NCI-H2196 treated with DMSO at 0.1 percent for 48 hours (cell line): ENCODE data around the gene ECI1.
A peak's percentile ranks its signal among the peaks of the same experiment; 100 is the strongest.
"Not testable (repeated sequence)": the region's sequence is repeated elsewhere in the genome, so short reads cannot be mapped to it uniquely, and the experiment has no call there.

Source experiments
- DNase-seq: peaks from one replicate; lab custom pipeline; 2025; ENCODE audit not compliant: unreplicated experiment; lab: John Stamatoyannopoulos, UW

Gene ECI1

DNA sequence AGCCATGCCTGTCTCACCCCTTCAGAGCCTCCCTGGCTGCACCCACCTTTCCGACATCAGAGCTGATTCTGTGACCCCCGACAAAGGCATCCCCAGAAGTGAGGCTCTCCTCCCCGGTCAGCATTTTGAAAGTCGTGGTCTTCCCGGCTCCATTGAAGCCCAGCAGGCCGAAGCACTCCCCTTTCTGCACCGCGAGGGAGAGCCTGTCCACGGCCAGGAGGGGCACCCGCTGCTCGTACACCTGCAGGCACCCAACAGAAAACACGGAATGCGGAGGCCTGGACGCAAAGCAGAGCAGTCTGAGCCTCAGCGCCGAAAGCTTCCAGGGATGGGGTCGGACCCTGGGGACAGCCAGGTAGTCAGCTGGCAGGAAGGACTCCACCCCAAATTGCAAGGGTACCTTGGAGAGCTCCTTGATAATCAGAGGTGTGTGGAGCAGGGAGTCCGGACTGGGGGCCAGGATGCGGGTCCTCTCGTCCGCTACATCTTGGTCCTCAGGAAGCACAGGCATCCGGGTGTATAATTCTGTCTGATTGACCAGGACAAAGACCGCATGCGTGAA lies 29.7 kb upstream of the ECI1 start:
- DNase-seq: no peak

GRCh38 chr16:2280461-2280860 lies 29.1 kb upstream of the ECI1 start:
- no peak for DNase-seq

DNA sequence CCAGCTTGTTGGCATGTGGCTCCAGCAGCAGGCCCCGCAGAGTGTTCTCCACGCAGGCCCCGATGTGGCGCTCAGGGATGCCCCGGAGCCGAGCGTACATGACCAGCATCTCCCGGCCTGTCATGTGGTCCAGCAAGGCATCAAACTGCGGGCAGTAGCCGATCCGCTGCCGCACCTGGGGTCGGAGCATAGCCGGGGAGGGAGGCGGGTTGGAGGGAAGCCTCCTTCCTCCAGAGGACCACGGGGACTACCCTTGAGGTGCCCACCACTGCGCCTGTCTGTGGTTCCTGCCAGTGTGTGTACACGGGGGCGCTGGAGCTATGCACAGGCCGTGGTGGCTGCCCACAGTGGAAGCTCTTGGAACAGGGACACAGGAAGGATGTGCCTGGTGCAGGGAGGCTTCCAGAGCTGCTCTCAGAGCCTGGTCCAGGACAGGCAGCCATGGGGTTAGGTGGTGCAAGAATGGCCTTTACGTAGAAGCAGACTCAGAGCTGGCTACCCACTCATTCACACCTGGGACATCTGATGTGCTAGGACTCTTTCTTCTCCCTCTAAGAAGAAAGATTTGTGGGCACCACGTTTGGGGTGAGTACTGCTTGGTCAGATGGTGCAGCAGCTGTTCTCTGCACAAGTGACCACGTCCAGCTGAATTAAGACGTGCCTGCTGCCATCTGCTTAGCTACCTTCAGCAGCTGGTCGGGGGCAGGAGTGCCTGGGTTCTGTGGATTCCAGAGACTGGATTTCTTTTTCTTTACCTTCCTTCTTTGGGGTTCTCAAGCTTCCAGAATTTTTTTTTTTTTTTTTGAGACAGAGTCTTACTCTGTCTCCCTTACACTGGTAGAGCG lies 27.8 kb upstream of the ECI1 start:
- DNase-seq: no peak

DNA sequence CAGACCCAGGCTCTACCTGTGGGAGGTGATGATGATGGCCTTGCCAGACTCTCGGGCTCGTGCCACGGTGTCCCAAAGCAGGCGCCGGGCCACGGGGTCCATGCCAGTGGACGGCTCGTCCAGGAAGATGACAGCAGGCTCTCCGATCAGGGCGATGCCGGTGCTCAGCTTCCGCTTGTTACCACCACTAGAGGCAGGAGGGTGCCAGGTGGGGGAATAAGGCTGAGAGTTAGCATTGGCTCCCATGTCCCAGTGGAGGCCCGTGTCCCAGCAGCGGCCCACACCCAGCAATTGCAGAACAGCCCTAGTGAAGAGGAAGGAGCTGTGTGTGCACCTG lies 26.9 kb upstream of the ECI1 start:
- no peak for DNase-seq

DNA sequence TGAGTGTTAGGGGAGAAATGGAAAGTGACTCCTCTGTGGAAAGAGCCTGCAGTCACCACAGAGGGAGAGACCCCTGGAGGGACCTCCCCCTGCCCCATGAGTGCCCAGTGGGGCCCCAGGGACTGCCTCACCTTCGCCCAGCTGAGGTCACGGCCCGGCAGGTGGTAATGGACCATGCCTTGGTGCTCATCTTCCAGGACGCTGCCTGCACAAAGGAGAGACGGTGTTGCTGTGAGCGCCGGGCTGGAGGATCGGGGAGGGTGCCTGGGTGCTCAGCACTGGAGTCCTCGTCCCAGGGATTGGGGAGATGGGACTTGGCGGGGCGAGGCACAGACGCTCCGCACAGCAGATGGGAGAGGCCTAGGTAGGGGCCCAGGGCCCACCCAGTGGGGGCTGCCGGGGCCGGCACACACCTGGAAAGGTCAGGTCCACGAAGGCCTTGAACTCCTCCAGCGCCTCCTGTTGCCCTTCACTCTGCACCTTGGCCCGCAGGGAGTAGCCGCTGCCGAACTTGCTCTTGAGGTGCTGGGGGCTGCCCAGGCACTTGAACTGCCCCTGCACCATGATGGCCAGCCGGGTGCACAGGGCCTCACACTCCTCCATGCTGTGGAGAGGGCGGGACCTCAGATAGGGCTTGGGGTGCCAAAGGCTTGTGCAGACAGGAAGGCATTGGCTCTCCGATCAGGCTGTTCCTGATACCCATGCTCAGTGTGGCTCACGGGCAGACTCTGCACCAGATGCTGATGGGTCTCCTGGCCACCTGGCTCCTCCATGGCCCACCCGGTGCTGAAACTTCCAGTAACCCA lies 26.3 kb upstream of the ECI1 start:
- no peak for DNase-seq

DNA sequence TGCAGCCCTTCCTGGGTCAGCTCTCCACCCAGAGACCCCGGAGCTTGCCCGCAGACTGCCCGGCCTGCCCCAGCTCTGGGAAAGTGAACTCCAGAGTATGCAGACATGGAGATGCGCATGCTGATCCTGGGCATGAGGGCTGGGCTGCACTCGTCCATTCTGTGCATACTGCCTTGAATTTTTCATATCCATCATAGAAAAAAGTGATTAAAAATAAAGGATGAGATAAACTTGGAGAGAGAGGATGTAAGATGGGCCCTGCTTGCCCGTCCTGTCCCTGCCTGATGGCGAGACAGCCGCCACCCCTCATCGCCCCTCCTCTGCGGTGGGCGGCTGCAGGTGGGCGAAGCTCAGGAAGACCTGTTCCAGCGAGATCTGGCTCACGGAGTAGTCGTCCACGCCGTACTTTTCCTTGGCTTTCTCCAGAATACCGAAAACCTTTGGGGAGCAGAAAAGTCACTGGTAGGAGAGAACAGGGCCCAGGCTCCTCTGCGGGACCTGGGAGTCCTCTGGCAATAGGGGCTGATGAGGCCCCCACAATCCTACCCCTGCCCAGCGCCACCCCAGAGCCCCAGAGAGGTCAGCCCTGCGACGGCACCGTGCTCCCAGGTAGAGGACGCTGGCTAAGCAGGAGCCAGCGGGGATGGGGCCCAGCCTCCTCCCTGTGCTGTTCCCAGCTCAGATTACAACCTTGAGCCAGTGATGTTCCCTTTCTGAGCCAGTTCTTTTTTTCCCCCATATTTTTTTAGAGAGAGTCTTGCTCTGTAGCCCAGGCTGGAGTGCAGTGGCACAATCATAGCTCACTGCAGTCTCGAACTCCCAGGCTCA lies 25.2 kb upstream of the ECI1 start:
- no peak for DNase-seq

DNA sequence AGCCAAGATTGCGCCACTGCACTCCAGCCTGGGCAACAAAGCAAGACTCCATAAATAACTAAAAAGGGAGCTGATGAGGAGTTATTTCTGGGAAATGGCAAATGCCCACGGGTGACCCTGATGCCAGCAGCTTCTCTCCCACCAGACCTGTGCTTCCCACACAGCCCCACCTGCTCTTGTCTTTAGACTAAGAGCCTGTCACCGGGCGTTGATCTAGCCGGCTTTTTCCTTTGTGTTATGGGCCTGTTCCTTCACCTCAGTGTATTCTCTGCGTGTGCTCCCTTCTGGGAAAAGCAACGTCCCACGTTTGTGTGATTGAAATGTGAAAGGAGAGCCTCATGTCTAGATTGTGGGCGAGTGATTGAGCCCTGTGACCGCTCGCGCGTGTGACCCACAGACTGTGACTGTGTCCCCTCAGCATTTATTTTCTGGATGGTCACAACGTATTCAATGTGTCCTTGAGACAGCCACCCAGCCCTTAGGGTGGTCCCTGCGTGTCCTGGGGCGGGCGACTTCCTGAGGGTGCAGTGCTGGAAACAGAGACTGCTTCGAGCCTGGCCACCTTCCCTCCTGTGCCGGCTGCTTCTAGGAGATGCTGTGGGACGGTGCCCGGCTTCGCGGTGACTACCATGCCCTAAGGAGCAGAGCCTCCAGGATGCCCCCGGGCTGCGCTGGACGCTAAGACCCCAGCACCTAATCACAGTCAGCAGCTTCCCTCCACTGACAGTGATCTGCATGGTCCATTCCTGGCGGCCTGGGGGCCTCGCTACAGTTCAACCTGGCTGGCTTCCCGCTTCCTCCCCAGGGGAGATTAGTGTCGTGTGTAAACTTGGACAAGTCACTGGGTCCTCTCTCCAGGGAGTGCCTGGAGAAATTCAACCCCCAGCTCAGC lies 24.3 kb upstream of the ECI1 start:
- no peak for DNase-seq

DNA sequence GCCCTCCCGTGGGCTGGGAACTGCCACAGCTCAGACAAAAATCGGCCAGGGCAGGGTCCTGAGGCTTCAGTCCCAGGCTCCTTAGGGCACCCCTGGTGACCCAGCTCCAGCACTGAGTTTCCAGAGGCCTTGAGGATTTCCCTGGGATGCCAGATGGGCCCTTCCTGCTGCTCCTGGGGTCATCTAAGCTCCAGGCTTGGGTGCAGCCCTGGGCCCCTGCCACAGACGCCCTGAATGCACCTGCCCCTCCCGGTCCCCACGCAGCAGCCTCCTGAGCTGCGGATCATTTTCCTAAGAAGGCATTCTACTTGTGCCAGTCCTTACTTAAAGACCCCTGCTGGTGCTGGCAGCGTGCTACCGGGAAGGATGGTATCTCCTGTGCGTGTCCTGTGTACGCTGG lies 22.5 kb upstream of the ECI1 start:
- no peak for DNase-seq

GRCh38 chr16:2273484-2273883 lies 22.1 kb upstream of the ECI1 start:
- DNase-seq: no peak

DNA sequence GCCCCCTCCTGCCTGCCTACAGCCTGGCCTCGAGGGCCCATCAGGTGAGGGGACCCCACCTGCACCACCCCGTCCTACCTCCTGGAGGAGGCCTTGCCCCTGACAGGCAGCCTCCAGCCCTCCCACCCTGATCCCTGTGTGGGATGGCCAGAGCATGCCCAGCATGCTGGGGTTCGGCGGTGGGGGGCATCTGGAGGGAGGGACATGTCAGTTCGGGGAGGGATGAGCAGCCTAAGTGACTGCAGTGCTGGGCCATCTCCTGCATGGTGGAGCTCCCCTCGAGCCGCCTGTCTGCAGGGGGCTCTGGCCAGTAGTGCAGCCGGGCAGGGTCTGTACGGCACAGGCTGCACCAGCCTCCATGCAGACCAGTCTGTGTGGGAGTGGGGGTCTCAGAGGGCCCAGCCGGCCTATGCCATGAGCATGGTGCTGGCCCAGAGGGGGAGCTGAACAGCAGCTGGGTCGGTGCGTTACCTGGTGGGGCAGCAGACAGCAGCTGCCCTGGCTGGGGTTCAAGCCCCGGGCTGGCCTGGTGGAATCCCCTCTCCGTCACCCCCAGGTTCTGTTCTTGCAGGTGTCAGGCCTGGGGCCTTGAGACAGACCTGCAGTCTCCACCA lies 20.6 kb upstream of the ECI1 start:
- no peak for DNase-seq

DNA sequence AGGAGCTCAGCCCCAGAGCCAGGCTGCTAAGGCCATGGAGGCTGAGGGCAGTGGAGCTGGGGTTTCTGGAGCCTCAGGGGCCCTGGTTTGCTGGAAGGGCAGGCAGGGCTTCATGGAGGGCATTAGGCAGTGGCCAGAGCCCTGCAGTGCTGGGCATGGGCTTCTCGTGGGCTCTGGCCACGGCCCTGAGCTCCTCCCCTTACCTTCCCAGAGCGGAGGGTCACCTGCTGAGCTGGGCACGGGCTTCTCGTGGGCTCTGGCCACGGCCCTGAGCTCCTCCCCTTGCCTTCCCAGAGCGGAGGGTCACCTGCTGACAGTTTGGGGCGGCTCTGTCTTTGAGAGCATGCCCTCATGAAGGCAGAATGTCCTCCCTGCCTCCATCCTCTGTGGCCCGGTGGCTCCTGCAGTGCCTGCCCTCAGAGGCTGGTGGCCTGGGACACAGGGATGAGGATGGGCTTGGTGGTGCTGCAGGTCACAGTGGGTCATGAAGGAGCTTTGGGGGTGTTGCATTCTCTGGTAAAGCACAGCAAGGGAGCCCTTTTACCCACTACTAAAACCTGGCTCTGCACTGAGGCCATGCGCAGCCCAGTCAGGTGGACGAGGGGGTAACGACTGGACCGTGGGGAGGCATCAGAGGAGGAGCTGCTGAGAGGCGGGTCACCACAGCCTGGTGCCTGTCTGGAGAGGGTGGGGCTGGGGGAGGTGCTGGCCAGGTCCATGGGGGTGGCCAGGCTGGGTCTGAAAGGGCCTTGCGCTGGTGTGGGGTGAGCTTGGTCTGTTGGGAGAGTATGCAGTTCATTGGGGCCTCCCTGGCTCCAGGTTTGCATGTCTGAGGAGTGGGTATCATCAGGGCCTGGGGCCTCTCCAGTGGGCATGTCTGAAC lies 19.4 kb upstream of the ECI1 start:
- DNase-seq: no peak

GRCh38 chr16:2270070-2270462 lies 18.7 kb upstream of the ECI1 start:
- DNase-seq: no peak

- DNase-seq: peak; percentile 94
Measured at GRCh38 chr16:2267913-2268666, 16.7 kb upstream of the ECI1 start, which contains the start of gene RNPS1. Gene RNPS1, minus strand, starts transcription at chr16:2268126. Its CDS starts 3,483 bp downstream, at chr16:2264643.

DNA sequence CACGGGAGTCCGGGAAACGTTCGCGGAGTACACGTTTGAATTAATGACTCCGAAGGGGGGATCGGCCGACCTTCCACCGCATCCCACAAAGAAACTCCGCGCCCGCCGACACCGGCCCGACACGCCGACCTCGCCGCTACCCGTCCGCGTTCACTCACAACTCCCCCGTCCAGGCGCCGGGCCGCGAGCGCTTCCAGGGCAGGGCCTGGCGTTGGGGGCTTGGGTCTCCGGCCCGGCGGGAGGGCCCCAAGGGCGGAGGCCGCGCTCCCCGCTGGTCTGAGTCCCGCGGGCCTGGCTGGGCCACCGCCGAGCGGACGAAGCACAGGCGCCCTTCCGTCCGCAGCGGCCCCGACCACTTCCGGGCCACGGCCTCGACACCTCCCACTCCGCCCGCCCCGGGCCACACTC lies 16.1 kb upstream of the ECI1 start:
- not testable (repeated sequence) for DNase-seq

GRCh38 chr16:2266887-2267286 lies 15.5 kb upstream of the ECI1 start:
- DNase-seq: not testable (repeated sequence)

DNA sequence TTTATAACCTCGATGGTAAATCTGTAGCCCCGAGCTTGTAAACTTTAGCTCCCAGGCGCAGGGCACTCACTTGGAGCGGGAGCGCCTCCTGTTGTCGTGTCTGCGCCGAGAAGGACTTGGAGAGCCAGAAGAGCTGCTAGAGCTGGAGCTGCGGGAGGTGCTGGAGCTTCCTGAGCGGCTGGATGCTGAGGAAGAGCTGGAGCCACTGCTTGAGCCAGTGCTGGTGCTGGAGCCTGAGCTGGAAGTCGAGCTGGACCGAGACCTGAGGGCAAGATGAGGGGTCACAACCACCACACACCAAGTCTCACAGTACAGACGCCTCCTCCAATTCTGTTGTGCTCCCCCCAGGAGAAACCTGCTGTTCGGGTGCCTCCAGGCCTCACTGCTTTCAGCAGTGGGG lies 11.6 kb upstream of the ECI1 start:
- DNase-seq: not testable (repeated sequence)

DNA sequence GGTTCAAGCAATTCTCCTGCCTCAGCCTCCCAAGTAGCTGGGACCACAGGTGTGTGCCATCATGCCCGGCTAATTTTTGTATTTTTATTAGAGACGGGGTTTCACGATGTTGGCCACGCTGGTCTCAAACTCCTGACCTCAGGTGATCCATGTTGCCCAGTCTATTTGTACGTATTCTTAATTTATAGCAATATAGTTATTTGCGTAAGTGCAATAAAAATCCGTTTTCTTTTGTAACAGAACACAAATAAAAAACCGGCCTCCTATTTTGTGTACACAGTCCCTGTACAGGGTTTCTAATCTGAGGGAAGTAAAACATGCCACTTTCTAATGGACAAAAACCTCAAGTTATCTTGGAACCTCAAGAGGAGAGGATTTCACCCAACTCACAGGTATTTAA lies 8.9 kb upstream of the ECI1 start:
- no peak for DNase-seq

DNA sequence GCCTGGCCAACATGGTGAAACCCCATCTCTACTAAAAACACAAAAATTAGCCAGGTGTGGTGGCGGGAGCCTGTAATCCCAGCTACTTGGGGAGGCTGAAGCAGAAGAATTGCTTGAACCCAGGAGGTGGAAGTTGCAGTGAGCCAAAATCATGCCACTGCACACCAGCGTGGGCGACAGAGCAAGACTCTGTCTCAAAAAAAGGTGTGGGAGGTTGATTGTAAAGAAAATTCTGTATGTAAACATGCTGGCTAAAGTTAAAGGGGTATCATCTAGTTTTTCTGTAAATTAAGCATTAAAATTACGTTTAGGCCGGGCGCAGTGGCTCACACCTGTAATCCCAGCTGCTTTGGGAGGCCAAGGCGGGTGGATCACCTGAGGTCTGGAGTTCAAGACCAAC lies 7.1 kb upstream of the ECI1 start:
- DNase-seq: not testable (repeated sequence)
